Gastroesophageal sphincter (tissue), 3 donors: ENCODE measurements around the gene SLC36A4.

Experiments used
- CTCF ChIP-seq, 4 experiments: fragments of 200-600 bp in 2 of 4; fragments of 450-650 bp in 2 of 4; sonication (generic) in 1 of 4; IDR thresholded peaks; one replicate each; pipeline ENCODE4 v1.5.1; 2017 to 2019; ENCODE audit warnings: antibody characterized with exemption in 4 of 4, mild to moderate bottlenecking in 2 of 4, moderate library complexity in 2 of 4
- POLR2A ChIP-seq, 2 donors: fragments of 450-650 bp; IDR thresholded peaks; one replicate each; pipeline ENCODE4 v1.6.1; 2017; ENCODE audit warnings: antibody characterized with exemption in 2 of 2, mild to moderate bottlenecking in 2 of 2, moderate library complexity in 1 of 2

DNA sequence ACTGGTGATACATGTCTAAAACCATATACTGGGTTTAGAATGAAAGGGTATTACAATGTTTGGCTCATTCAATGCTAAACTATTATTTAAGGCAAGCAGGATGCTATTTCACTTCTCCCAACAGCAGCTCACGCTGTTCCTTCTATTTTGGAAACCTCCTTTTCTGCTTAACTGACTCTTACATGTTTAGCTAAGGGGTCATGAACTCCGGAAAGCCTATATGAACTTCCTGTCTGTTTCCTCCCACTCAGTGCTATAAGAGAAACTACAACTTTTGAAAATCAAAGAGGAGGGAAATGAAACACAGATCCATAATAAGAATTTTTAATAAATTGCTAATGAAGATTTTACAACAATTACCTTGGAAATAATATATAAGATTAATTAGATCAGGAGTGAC is 30.9 kb downstream of the SLC36A4 start:
- TF ChIP-seq POLR2A (IDR thresholded peaks at IDR 0.05) (no peak), CTCF (IDR thresholded peaks at IDR 0.05) (no peak)
